Adrenal gland (tissue), 12 donors: ENCODE data around the gene CFAP74. TPM values are rescaled to one million over a fixed set of nuclear protein-coding genes. Genes with fewer than 3 reads are reported as not detected.

ENCODE experiments used
- DNase-seq, 7 donors: peaks; one replicate each; pipeline ENCODE4 v3.0.0-alpha.2; 2019 to 2020
- H3K27ac ChIP-seq, 5 donors: fragments of 200-600 bp; sonication (generic) in 4 of 5; 1 replicate in 3 of 5; 2 replicates in 2 of 5; pipeline versions ENCODE4 v1.5.1 to v1.8.0; 2016 to 2020; ENCODE audit warnings: mild to moderate bottlenecking in 1 of 5
- H3K27me3 ChIP-seq: fragments of 200-600 bp; 2 replicates; pipeline ENCODE4 v1.8.0; 2021
- H3K36me3 ChIP-seq, 2 donors: fragments of 200-600 bp; replicated peaks in 1 of 2; 1 replicate in 1 of 2; 2 replicates in 1 of 2; pipeline versions ENCODE4 v1.5.1 to v1.8.0; 2018 to 2022
- H3K4me1 ChIP-seq, 2 donors: fragments of 200-600 bp; replicated peaks in 1 of 2; 1 replicate in 1 of 2; 2 replicates in 1 of 2; pipeline versions ENCODE4 v1.5.1 to v1.8.0; 2018 to 2021
- H3K4me3 ChIP-seq, 4 donors: fragments of 200-600 bp; sonication (generic) in 3 of 4; one replicate each; pipeline ENCODE4 v1.5.1; 2016 to 2018
- H3K9me3 ChIP-seq, 3 donors: fragments of 200-600 bp; sonication (generic) in 1 of 3; replicated peaks in 1 of 3; 1 replicate in 2 of 3; 2 replicates in 1 of 3; pipeline versions ENCODE4 v1.5.1 to v1.8.0; 2016 to 2021
- CTCF ChIP-seq, 6 experiments: fragments of 450-650 bp in 4 of 6; fragments of 200-600 bp in 2 of 6; sonication (generic) in 1 of 6; IDR thresholded peaks; 1 replicate in 5 of 6; 2 replicates in 1 of 6; pipeline versions ENCODE4 v1.5.1 to v1.8.0; 2016 to 2021; ENCODE audit warnings: antibody characterized with exemption in 6 of 6, mild to moderate bottlenecking in 2 of 6, moderate library complexity in 1 of 6
- POLR2A ChIP-seq, 2 donors: fragments of 450-650 bp; IDR thresholded peaks; one replicate each; pipeline ENCODE4 v1.6.1; 2017; ENCODE audit warnings: antibody characterized with exemption in 2 of 2, mild to moderate bottlenecking in 2 of 2, moderate library complexity in 1 of 2
- WGBS, 4 donors: extraction: QIAGEN DNeasy Blood & Tissue Kit in 2 of 4; methylation state at CpG; one replicate each; pipeline versions ENCODE4 v1.1.5 to v1.1.7; 2013 to 2017; 5-methylcytosine and 5-hydroxymethylcytosine counted together
- intact Hi-C, 2 donors: fragments of 100-400 bp; cut with DNase I; formaldehyde crosslinking; loops; one replicate each; pipeline versions ENCODE4 v1.14.1 to v1.15.0; 2022 to 2023
- polyA plus RNA-seq, 3 donors: library from polyadenylated mRNA; stranded (reverse); fragments of 200-250 nt in 2 of 3; fragments of 350-450 nt in 1 of 3; fragmentation: Illumina TruSeq in 1 of 3; extraction: RNeasy Lipid Tissue Mini Kit (QIAGEN cat#74804) in 1 of 3; gene quantifications; one replicate each; pipeline ENCODE4 v1.2.3, GENCODE V29; 2013 to 2014
- total RNA-seq, 9 donors: library from RNA; depleted of rRNA in 4 of 9; stranded (reverse); fragments of >200 nt in 4 of 9; fragments of 120-200 nt in 1 of 9; fragmentation: NEBNext Ultra II Directional in 1 of 9; extraction: Animal tissue kit (Norgen Biotek cat#: 25700) in 1 of 9; gene quantifications; one replicate each; pipeline versions ENCODE4 v1.1.0 to v1.2.4, GENCODE V29; 2013 to 2023
- donor health status: healthy with polysubstance abuse.
- donor health status: Bipolar disorder and iron deficiency.
- donor health status: DM: yes; HTN: yes; CAD: no.
- donor health status: DM: no; HTN: no; CAD: no.
- donor health status: DM: no; HTN: no; CAD: no.
- donor health status: DM: yes; HTN: yes; CAD: no.

CFAP74 gene
- total and polyA plus RNA-seq, 12 donors, result 0.11 to 7.6 (median 2.8) TPM; not detected in 1

- H3K36me3 ChIP-seq, result no peaks in the 10 kb centered on the region
- intact Hi-C loops, result no loop called here
- WGBS, 4 donors, result 87 to 95% (median 89%) methylated on average over 6 to 18 of the region's 18 CpGs; no CpG with 5 or more reads in 1 of the 4 donors
- TF ChIP-seq CTCF (IDR thresholded peaks at IDR 0.05) (no peak), POLR2A (IDR thresholded peaks at IDR 0.05) (no peak)
- H3K9me3 ChIP-seq, result no peaks in the 10 kb centered on the region
- DNase-seq, result no peak
- H3K4me1 ChIP-seq, result peaks cover 5 to 12% of the 10 kb centered on the region in 2 donors
- H3K27me3 ChIP-seq, result peaks cover 20% of the 10 kb centered on the region
- no peak overlapping the region for H3K27ac ChIP-seq
- no peak overlapping the region for H3K4me3 ChIP-seq
These were observed 21.3 kb upstream of the CFAP74 start for GRCh38 chr1:2024887-2025286.

- Histone ChIP-seq H3K9me3 (no peaks in the 10 kb centered on the region), H3K4me1 (peaks cover 5 to 15% of the 10 kb centered on the region in 2 donors), H3K27me3 (peaks cover 24% of the 10 kb centered on the region), H3K27ac (no peak overlapping the region), H3K4me3 (no peak overlapping the region), H3K36me3 (no peaks in the 10 kb centered on the region)
- no peak for DNase-seq
- TF ChIP-seq CTCF (IDR thresholded peaks at IDR 0.05), result no peak
- no peak for TF ChIP-seq POLR2A (IDR thresholded peaks at IDR 0.05)
- intact Hi-C loops, result no loop called here
- 86 to 89% methylated on average over 10 of the region's 10 CpGs; no CpG with 5 or more reads in 2 of the 4 donors for WGBS, 4 donors
These were observed 20.9 kb upstream of the CFAP74 start for GRCh38 chr1:2024451-2024850.

GRCh38 chr1:2023187-2023586 is 19.6 kb upstream of the CFAP74 start:
- Histone ChIP-seq H3K27ac (no peak overlapping the region), H3K4me1 (peaks cover 5 to 16% of the 10 kb centered on the region in 2 donors), H3K9me3 (no peaks in the 10 kb centered on the region), H3K4me3 (no peak overlapping the region), H3K36me3 (no peaks in the 10 kb centered on the region), H3K27me3 (peaks cover 32% of the 10 kb centered on the region)
- no peak for DNase-seq
- TF ChIP-seq POLR2A (IDR thresholded peaks at IDR 0.05) (no peak), CTCF (IDR thresholded peaks at IDR 0.05) (no peak)
- 80 to 100% (median 85%) methylated on average over 1 to 9 of the region's 9 CpGs for WGBS, 4 donors
- intact Hi-C loops, result no loop called here

GRCh38 chr1:2022063-2022770 is 18.6 kb upstream of the CFAP74 start:
- H3K4me3 ChIP-seq, result no peak overlapping the region
- peaks cover 32% of the 10 kb centered on the region for H3K27me3 ChIP-seq
- peaks cover 5 to 16% of the 10 kb centered on the region in 2 donors for H3K4me1 ChIP-seq
- no peaks in the 10 kb centered on the region for H3K9me3 ChIP-seq
- TF ChIP-seq POLR2A (IDR thresholded peaks at IDR 0.05) (no peak), CTCF (IDR thresholded peaks at IDR 0.05) (no peak)
- no peak for DNase-seq
- 67 to 81% (median 74%) methylated on average over 10 to 21 of the region's 21 CpGs for WGBS, 4 donors
- no peaks in the 10 kb centered on the region for H3K36me3 ChIP-seq
- H3K27ac ChIP-seq, result no peak overlapping the region
- intact Hi-C loops, result no loop called here
